H1 (cell line): Measurements from ENCODE around the gene ASF1B.

Experiments used
- ATF2 ChIP-seq: IDR thresholded peaks from 2 replicates; pipeline ENCODE4 v1.6.1; 2012; ENCODE audit warnings: low read length, inconsistent platforms
- BCL11A ChIP-seq, 2 experiments: IDR thresholded peaks; one replicate each; pipeline ENCODE4 v1.6.1; 2011; ENCODE audit warnings: low read depth in 2 of 2, low read length in 2 of 2, mild to moderate bottlenecking in 2 of 2
- BRCA1 ChIP-seq: IDR thresholded peaks from 2 replicates; pipeline ENCODE4 v1.6.1; 2012; ENCODE audit warnings: low read depth, low read length, improper control_type of control experiment
- CEBPB ChIP-seq: IDR thresholded peaks from 2 replicates; pipeline ENCODE4 v1.6.1; 2012; ENCODE audit warnings: low read depth, low read length
- CREB1 ChIP-seq: IDR thresholded peaks from 2 replicates; pipeline ENCODE4 v1.6.1; 2012; ENCODE audit warnings: inconsistent platforms
- EP300 ChIP-seq, 2 experiments: IDR thresholded peaks; 1 replicate in 1 of 2; 2 replicates in 1 of 2; pipeline ENCODE4 v1.6.1; 2011 to 2012; ENCODE audit warnings: low read depth in 2 of 2, low read length in 2 of 2, mild to moderate bottlenecking in 2 of 2, borderline replicate concordance in 1 of 2, inconsistent platforms in 1 of 2, moderate library complexity in 1 of 2
- HDAC2 ChIP-seq, 2 experiments: fragments of 300-600 bp in 1 of 2; sonication (generic) in 1 of 2; IDR thresholded peaks; 2 replicates each; pipeline ENCODE4 v1.6.1; 2011 to 2012; ENCODE audit warnings: low read depth in 2 of 2, low read length in 2 of 2, mild to moderate bottlenecking in 2 of 2, moderate library complexity in 2 of 2, borderline replicate concordance in 1 of 2, inconsistent platforms in 1 of 2
- POLR2A ChIP-seq, 2 experiments: IDR thresholded peaks; 1 replicate in 1 of 2; 2 replicates in 1 of 2; pipeline ENCODE4 v1.6.1; 2011; ENCODE audit warnings: low read depth in 2 of 2, low read length in 2 of 2, mild to moderate bottlenecking in 2 of 2; ENCODE audit errors: control extremely low read depth in 1 of 2
- USF2 ChIP-seq: IDR thresholded peaks from 2 replicates; pipeline ENCODE4 v1.6.1; 2011; ENCODE audit warnings: low read length, improper control_type of control experiment
- TF ChIP-seq, protein P1 (sequence below), 3 experiments: IDR thresholded peaks; 1 replicate in 2 of 3; 2 replicates in 1 of 3; pipeline versions ENCODE4 v1.5.1 to v1.6.1; 2011; ENCODE audit warnings: low read length in 3 of 3, mild to moderate bottlenecking in 3 of 3, inconsistent platforms in 2 of 3, low read depth in 1 of 3, moderate library complexity in 1 of 3; ENCODE audit not compliant: insufficient read depth in 1 of 3; ENCODE audit errors: control extremely low read depth in 1 of 3

DNA sequence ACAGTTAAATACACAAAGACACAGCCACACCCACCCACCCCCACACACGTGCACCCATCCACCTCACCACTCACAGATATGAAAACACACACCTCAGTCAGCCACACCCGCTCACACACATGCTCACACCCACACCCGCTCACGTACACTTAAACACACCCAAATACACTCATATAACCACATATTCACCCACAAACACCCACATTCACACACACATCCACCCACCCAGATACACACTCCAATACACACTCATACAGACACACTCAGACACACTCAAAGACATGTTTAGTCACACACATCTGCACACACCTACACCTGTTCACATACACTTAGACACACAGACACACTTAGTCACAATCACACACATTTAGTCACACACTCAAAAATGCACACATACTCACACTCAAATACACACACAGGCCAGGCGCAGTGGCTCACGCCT lies 39.0 kb upstream of the ASF1B start:
- TF ChIP-seq EP300 (IDR thresholded peaks at IDR 0.05; ENCODE audit: borderline replicate concordance in 1 of 2, low read depth in 2 of 2, low read length in 2 of 2) (no peak), HDAC2 (IDR thresholded peaks at IDR 0.05; ENCODE audit: borderline replicate concordance in 1 of 2, low read depth in 2 of 2, low read length in 2 of 2) (no peak), ATF2 (no peak), CREB1 (no peak), CEBPB (no peak), USF2 (no peak), BCL11A (IDR thresholded peaks at IDR 0.05; ENCODE audit: low read depth in 2 of 2, low read length in 2 of 2) (no peak), BRCA1 (no peak), POLR2A (IDR thresholded peaks at IDR 0.05; ENCODE audit: control extremely low read depth in 1 of 2, low read depth in 2 of 2, low read length in 2 of 2) (no peak)
- TF ChIP-seq, protein P1, sequence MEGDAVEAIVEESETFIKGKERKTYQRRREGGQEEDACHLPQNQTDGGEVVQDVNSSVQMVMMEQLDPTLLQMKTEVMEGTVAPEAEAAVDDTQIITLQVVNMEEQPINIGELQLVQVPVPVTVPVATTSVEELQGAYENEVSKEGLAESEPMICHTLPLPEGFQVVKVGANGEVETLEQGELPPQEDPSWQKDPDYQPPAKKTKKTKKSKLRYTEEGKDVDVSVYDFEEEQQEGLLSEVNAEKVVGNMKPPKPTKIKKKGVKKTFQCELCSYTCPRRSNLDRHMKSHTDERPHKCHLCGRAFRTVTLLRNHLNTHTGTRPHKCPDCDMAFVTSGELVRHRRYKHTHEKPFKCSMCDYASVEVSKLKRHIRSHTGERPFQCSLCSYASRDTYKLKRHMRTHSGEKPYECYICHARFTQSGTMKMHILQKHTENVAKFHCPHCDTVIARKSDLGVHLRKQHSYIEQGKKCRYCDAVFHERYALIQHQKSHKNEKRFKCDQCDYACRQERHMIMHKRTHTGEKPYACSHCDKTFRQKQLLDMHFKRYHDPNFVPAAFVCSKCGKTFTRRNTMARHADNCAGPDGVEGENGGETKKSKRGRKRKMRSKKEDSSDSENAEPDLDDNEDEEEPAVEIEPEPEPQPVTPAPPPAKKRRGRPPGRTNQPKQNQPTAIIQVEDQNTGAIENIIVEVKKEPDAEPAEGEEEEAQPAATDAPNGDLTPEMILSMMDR (IDR thresholded peaks at IDR 0.05; ENCODE audit: control extremely low read depth in 1 of 3, insufficient read depth in 1 of 3, low read depth in 1 of 3, low read length in 3 of 3) = no peak
